ENCODE measurements around the gene EPB41L1. TPM values are rescaled to one million over a fixed set of nuclear protein-coding genes. Genes with fewer than 3 reads are reported as not detected.

EPB41L1 gene
- total and polyA plus RNA-seq, 2 experiments from 2014 or later: 24.1 to 48.7 TPM

DNA sequence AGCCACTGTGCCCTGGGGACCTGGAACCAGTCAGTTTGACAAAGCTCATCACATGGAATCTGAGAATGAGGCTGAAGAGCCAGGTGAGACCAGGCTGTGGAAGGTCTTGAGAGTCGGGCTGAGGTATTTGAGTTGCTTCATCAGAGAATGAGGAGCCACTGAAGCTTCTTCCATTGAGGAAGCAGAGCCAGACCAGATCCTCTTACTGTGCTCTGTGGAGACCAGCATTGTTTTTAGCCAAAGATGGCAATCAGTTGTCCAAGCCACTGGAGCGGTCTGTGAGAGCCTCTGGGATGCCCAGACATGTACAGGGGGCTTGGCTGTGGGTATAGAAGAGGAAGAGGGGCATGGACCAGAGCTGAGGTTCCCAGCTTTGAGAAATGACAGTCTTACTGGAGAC is 6.1 kb upstream of the EPB41L1 start (continued):
- TF ChIP-seq, protein P1, sequence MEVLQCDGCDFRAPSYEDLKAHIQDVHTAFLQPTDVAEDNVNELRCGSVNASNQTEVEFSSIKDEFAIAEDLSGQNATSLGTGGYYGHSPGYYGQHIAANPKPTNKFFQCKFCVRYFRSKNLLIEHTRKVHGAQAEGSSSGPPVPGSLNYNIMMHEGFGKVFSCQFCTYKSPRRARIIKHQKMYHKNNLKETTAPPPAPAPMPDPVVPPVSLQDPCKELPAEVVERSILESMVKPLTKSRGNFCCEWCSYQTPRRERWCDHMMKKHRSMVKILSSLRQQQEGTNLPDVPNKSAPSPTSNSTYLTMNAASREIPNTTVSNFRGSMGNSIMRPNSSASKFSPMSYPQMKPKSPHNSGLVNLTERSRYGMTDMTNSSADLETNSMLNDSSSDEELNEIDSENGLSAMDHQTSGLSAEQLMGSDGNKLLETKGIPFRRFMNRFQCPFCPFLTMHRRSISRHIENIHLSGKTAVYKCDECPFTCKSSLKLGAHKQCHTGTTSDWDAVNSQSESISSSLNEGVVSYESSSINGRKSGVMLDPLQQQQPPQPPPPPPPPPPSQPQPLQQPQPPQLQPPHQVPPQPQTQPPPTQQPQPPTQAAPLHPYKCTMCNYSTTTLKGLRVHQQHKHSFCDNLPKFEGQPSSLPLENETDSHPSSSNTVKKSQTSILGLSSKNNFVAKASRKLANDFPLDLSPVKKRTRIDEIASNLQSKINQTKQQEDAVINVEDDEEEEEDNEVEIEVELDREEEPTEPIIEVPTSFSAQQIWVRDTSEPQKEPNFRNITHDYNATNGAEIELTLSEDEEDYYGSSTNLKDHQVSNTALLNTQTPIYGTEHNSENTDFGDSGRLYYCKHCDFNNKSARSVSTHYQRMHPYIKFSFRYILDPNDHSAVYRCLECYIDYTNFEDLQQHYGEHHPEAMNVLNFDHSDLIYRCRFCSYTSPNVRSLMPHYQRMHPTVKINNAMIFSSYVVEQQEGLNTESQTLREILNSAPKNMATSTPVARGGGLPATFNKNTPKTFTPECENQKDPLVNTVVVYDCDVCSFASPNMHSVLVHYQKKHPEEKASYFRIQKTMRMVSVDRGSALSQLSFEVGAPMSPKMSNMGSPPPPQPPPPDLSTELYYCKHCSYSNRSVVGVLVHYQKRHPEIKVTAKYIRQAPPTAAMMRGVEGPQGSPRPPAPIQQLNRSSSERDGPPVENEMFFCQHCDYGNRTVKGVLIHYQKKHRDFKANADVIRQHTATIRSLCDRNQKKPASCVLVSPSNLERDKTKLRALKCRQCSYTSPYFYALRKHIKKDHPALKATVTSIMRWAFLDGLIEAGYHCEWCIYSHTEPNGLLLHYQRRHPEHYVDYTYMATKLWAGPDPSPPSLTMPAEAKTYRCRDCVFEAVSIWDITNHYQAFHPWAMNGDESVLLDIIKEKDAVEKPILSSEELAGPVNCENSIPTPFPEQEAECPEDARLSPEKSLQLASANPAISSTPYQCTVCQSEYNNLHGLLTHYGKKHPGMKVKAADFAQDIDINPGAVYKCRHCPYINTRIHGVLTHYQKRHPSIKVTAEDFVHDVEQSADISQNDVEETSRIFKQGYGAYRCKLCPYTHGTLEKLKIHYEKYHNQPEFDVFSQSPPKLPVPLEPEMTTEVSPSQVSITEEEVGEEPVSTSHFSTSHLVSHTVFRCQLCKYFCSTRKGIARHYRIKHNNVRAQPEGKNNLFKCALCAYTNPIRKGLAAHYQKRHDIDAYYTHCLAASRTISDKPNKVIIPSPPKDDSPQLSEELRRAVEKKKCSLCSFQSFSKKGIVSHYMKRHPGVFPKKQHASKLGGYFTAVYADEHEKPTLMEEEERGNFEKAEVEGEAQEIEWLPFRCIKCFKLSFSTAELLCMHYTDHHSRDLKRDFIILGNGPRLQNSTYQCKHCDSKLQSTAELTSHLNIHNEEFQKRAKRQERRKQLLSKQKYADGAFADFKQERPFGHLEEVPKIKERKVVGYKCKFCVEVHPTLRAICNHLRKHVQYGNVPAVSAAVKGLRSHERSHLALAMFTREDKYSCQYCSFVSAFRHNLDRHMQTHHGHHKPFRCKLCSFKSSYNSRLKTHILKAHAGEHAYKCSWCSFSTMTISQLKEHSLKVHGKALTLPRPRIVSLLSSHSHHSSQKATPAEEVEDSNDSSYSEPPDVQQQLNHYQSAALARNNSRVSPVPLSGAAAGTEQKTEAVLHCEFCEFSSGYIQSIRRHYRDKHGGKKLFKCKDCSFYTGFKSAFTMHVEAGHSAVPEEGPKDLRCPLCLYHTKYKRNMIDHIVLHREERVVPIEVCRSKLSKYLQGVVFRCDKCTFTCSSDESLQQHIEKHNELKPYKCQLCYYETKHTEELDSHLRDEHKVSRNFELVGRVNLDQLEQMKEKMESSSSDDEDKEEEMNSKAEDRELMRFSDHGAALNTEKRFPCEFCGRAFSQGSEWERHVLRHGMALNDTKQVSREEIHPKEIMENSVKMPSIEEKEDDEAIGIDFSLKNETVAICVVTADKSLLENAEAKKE (CRISPR knock-in tag; IDR thresholded peaks at IDR 0.05): no peak
- TF ChIP-seq, protein P2, sequence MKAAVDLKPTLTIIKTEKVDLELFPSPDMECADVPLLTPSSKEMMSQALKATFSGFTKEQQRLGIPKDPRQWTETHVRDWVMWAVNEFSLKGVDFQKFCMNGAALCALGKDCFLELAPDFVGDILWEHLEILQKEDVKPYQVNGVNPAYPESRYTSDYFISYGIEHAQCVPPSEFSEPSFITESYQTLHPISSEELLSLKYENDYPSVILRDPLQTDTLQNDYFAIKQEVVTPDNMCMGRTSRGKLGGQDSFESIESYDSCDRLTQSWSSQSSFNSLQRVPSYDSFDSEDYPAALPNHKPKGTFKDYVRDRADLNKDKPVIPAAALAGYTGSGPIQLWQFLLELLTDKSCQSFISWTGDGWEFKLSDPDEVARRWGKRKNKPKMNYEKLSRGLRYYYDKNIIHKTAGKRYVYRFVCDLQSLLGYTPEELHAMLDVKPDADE (IDR thresholded peaks at IDR 0.05): no peak
- no peak for TF ChIP-seq ZNF114 (CRISPR knock-in tag; IDR thresholded peaks at IDR 0.05)
- no peak for TF ChIP-seq NANOG (IDR thresholded peaks at IDR 0.05; ENCODE audit: borderline replicate concordance)
- TF ChIP-seq EZH2phosphoT487 (IDR thresholded peaks at IDR 0.05; ENCODE audit: unreplicated experiment): no peak

DNA sequence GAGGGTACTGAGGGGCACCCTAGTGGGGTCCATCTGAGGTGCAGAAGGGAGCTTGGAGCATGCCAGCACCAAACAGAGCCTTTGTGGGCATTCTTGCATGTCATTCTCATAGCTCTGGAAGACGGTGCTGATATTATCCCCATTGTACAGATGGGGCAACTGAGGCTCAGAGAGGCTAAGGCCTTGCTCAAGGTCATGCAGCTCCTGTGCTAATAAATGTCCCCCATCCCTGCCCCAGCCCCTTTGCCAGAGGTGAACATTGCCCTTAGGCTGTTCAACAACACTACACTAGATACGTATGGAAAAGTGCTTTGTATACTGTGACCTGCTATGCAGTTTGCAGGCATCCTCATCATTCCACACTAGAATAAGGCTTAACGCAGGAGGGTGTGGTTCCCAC is 5.5 kb upstream of the EPB41L1 start:
- Histone ChIP-seq H3K4me3 (no peak overlapping the region), H3F3A (replicated peaks; ENCODE audit: low read depth) (no peaks in the 10 kb centered on the region), H3K36me3 (ENCODE audit: insufficient read depth) (no peaks in the 10 kb centered on the region), H3K9me2 (ENCODE audit: insufficient read depth) (no peaks in the 10 kb centered on the region), H3K79me2 (replicated peaks; ENCODE audit: insufficient read depth) (no peaks in the 10 kb centered on the region), H4K20me1 (replicated peaks; ENCODE audit: insufficient read depth) (no peaks in the 10 kb centered on the region), H3K4me2 (no peak overlapping the region), H2AFZ (no peak overlapping the region), H3K27me3 (ENCODE audit: insufficient read depth) (no peaks in the 10 kb centered on the region), H3K4me1 (ENCODE audit: insufficient read depth) (0 out of 2 replicates have a peak, but pooled peaks cover 4% of the 10 kb centered on the region), H3K27ac (ENCODE audit: low read depth) (no peak overlapping the region)
- no peak for DNase-seq (ENCODE audit: low spot score)
- Mint-ChIP-seq H3K36me3 (ENCODE audit: low read depth) (no peaks in the 10 kb centered on the region), H3K4me3 (no peak overlapping the region), H3K4me1 (peaks cover 8% of the 10 kb centered on the region), H3K9me3 (no peaks in the 10 kb centered on the region), H3K27me3 (ENCODE audit: insufficient read depth, low read depth, poor library complexity) (peaks cover 2% of the 10 kb centered on the region), H3K27ac (no peak overlapping the region)
- ATAC-seq: no peak
- no peak for TF ChIP-seq POLR2AphosphoS5 (IDR thresholded peaks at IDR 0.05; ENCODE audit: low read depth)
- TF ChIP-seq CREB1 (CRISPR knock-in tag; IDR thresholded peaks at IDR 0.05; ENCODE audit: low read depth): no peak
- TF ChIP-seq JUNB (IDR thresholded peaks at IDR 0.05; ENCODE audit: unreplicated experiment): no peak
- no peak for TF ChIP-seq NANOG (IDR thresholded peaks at IDR 0.05; ENCODE audit: borderline replicate concordance)
- TF ChIP-seq, protein P2 (IDR thresholded peaks at IDR 0.05): no peak
- TF ChIP-seq, protein P3, sequence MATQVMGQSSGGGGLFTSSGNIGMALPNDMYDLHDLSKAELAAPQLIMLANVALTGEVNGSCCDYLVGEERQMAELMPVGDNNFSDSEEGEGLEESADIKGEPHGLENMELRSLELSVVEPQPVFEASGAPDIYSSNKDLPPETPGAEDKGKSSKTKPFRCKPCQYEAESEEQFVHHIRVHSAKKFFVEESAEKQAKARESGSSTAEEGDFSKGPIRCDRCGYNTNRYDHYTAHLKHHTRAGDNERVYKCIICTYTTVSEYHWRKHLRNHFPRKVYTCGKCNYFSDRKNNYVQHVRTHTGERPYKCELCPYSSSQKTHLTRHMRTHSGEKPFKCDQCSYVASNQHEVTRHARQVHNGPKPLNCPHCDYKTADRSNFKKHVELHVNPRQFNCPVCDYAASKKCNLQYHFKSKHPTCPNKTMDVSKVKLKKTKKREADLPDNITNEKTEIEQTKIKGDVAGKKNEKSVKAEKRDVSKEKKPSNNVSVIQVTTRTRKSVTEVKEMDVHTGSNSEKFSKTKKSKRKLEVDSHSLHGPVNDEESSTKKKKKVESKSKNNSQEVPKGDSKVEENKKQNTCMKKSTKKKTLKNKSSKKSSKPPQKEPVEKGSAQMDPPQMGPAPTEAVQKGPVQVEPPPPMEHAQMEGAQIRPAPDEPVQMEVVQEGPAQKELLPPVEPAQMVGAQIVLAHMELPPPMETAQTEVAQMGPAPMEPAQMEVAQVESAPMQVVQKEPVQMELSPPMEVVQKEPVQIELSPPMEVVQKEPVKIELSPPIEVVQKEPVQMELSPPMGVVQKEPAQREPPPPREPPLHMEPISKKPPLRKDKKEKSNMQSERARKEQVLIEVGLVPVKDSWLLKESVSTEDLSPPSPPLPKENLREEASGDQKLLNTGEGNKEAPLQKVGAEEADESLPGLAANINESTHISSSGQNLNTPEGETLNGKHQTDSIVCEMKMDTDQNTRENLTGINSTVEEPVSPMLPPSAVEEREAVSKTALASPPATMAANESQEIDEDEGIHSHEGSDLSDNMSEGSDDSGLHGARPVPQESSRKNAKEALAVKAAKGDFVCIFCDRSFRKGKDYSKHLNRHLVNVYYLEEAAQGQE (IDR thresholded peaks at IDR 0.05; ENCODE audit: unreplicated experiment): no peak
- no peak for TF ChIP-seq STAT1 (IDR thresholded peaks at IDR 0.05; ENCODE audit: unreplicated experiment)
- TF ChIP-seq, protein P4, sequence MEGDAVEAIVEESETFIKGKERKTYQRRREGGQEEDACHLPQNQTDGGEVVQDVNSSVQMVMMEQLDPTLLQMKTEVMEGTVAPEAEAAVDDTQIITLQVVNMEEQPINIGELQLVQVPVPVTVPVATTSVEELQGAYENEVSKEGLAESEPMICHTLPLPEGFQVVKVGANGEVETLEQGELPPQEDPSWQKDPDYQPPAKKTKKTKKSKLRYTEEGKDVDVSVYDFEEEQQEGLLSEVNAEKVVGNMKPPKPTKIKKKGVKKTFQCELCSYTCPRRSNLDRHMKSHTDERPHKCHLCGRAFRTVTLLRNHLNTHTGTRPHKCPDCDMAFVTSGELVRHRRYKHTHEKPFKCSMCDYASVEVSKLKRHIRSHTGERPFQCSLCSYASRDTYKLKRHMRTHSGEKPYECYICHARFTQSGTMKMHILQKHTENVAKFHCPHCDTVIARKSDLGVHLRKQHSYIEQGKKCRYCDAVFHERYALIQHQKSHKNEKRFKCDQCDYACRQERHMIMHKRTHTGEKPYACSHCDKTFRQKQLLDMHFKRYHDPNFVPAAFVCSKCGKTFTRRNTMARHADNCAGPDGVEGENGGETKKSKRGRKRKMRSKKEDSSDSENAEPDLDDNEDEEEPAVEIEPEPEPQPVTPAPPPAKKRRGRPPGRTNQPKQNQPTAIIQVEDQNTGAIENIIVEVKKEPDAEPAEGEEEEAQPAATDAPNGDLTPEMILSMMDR (conservative IDR thresholded peaks at IDR 0.05; ENCODE audit: low read depth in 2 of 2): no peak
- no peak for TF ChIP-seq EZH2phosphoT487 (IDR thresholded peaks at IDR 0.05; ENCODE audit: unreplicated experiment)
- no peak for TF ChIP-seq ZNF331 (CRISPR knock-in tag; IDR thresholded peaks at IDR 0.05; ENCODE audit: low read depth)
